SIG-M5 (cell line): Measurements from ENCODE around the gene NSDHL.

Experiments
- DNase-seq: peaks from one replicate; lab custom pipeline; 2025; lab: John Stamatoyannopoulos, UW

Gene NSDHL

DNA sequence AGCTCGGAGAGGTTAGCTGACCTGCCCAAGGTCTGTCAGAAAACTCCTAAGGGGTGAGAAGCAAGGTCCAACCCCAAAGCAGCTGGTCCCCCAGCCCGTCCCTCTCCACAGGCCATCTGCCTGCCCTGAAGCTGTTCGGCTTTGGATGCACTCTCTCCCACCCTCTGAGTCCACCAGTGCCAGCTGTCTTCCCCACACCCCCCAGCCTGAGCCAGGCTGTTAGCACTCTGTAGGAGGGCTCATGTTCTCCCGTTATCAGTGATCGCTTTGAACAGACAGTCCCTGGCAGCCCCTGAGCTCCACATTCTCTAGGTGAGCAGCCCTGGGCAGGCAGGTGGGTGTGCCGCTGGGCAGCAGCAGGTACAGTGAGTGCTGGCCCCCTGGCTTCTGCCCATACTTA, 83.0 kb downstream of the NSDHL start:
- no peak for DNase-seq

DNA sequence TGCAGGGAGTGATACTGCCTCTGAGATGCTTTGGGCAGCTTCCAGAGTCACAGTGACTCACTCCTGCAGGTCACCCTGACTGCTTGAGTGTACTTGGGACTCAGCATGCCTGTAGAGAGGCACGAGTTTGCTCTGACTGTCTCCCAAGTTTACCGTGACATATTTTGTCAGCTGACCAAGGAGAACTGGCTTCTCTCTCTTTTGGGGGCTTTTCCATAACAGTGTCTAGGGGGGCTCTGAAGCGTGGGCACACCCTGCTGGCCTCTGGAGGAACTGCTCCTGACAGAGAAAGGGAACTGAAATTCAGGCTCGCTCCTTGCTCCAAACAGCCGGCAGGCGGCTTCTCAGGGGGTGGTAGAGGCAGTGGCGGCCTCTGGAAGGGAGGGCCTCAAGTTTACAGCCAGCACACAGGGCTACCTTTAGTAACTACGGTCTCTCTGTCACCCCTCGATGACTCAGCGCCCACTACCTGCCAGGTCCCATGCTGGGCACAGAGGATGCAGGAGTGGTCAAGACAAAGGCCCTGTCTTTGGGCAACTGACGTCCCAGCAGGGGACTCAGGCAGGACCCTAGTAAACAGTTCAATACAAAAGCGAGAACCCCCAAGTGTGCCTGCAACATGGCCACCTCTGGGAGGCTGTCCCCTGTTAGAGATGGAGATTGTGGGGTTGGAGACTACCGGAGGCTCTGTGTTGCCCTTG, 84.8 kb downstream of the NSDHL start:
- no peak for DNase-seq

DNA sequence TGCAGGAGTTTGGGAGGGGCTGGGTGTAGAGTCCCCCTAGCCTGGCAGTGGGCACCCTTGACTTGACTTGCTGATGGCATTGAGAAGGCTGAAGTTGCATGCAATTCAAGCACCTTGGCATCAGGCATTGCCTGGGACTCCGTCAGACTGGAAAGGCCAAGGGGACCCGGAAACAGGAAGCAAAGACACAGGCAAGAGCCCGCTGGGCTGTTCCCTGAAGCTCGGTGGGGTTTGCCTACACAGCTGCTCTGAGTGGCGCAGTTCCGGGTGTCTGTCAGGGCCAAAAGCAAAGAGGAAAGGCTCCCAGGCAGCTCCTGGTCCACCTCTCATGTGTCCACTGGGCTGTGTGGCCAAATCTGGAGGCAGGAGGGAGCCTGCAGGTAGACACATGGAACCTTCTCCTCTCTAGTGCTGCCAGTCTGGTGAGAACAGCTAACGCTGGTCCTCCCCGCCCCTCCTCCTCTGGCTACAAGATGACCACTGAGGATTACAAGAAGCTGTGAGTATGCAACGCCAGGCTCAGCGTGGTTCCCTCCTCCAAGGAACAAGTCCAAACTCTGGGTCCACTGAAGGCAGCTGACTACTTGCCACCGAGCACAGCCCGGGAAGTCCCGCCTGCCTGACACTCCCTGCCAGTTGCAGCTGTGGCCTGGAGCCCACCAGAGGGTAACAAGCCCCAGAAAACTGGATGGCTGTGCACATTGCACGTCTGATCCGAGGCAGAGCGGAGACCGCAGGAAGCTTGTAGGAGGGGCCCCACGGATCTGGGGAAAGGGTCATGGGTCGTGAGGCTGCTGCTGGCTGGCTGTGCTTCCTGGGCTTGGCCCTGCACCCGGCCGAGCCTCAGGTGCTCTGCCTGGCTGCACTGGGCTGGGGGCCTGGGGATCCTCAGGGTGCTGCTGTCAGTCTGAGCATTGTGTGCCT, 87.1 kb downstream of the NSDHL start:
- DNase-seq, result no peak

DNA sequence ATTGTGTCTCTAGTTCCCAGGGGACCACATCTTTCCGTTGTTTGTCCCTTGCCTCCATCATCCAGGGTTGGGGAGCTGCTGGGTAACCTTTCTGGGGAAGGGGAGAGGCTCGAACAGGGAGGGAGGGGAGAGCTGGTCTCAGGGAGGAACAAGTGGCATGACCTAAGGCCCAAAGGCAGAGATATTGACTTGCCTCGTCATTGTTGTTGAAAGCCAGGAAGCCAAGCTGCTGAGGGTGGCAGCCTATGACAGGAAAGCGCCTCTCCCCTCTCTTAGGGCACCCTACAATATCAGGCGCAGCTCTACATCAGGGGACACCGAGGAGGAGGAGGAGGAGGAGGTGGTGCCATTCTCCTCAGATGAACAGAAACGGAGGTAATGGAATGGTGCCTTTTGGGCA, 87.8 kb downstream of the NSDHL start:
- DNase-seq, result no peak
